Gastrocnemius medialis (tissue), 4 donors: Measurements from ENCODE around the gene ALMS1. TPM values are rescaled to one million over a fixed set of nuclear protein-coding genes. Genes with fewer than 3 reads are reported as not detected.

Experiments
- ATAC-seq, 2 donors: fragments of 150-250 bp; one replicate each; pipeline ENCODE4 v1.9.1; 2016
- DNase-seq, 2 donors: peaks; one replicate each; pipeline ENCODE4 v3.0.0-alpha.2; 2019
- H3K27ac ChIP-seq, 4 donors: fragments of 200-600 bp; sonication (generic); 1 replicate in 1 of 4; 2 replicates in 3 of 4; pipeline ENCODE4 v1.5.1; 2016 to 2018; ENCODE audit warnings: mild to moderate bottlenecking in 2 of 4, moderate library complexity in 1 of 4
- H3K27me3 ChIP-seq, 3 donors: fragments of 200-600 bp; sonication (generic) in 2 of 3; 1 replicate in 1 of 3; 2 replicates in 2 of 3; pipeline versions ENCODE4 v1.5.1 to v1.6.0; 2016 to 2019; ENCODE audit warnings: mild to moderate bottlenecking in 1 of 3, moderate library complexity in 1 of 3
- H3K36me3 ChIP-seq, 2 donors: fragments of 200-600 bp; sonication (generic) in 1 of 2; one replicate each; pipeline ENCODE4 v1.5.1; 2017 to 2018
- H3K4me1 ChIP-seq, 2 donors: fragments of 200-600 bp; sonication (generic) in 1 of 2; one replicate each; pipeline ENCODE4 v1.5.1; 2016 to 2017; ENCODE audit warnings: mild to moderate bottlenecking in 2 of 2
- H3K4me3 ChIP-seq, 4 donors: fragments of 200-600 bp; sonication (generic) in 3 of 4; 1 replicate in 1 of 4; 2 replicates in 3 of 4; pipeline ENCODE4 v1.5.1; 2016 to 2019; ENCODE audit warnings: mild to moderate bottlenecking in 2 of 4
- H3K9me3 ChIP-seq, 3 donors: fragments of 200-600 bp; sonication (generic) in 2 of 3; 1 replicate in 1 of 3; 2 replicates in 2 of 3; pipeline ENCODE4 v1.5.1; 2016 to 2019
- POLR2A ChIP-seq, 2 donors: fragments of 450-650 bp; IDR thresholded peaks; one replicate each; pipeline ENCODE4 v1.6.1; 2017; ENCODE audit warnings: antibody characterized with exemption in 2 of 2, mild to moderate bottlenecking in 2 of 2, moderate library complexity in 2 of 2
- in situ Hi-C, 4 donors: fragments of 200-750 bp; cut with MboI; loops; one replicate each; pipeline versions ENCODE4 v1.15.0 to v1.8.0; 2017; ENCODE audit warnings: low sequenced_read_pairs in 4 of 4
- intact Hi-C: fragments of 100-400 bp; cut with DNase I; formaldehyde crosslinking; loops from one replicate; pipeline ENCODE4 v1.15.1; 2023; ENCODE audit warnings: low total_unique reads
- total RNA-seq, 4 donors: library from RNA; depleted of rRNA; stranded (reverse); fragments of >200 nt; gene quantifications; one replicate each; pipeline versions ENCODE4 v1.1.0 to v1.2.3, GENCODE V29; 2016
- TF ChIP-seq, protein P1 (sequence below), 5 experiments: fragments of 450-650 bp in 3 of 5; fragments of 200-600 bp in 2 of 5; sonication (generic) in 2 of 5; IDR thresholded peaks in 4 of 5; conservative IDR thresholded peaks in 1 of 5; 1 replicate in 4 of 5; 2 replicates in 1 of 5; pipeline ENCODE4 v1.5.1; 2016 to 2019; ENCODE audit warnings: antibody characterized with exemption in 5 of 5, mild to moderate bottlenecking in 3 of 5, moderate library complexity in 3 of 5

ALMS1 gene
- total RNA-seq, 4 donors from 2014 or later = 10.0 to 18.1 (median 13.9) TPM

DNA sequence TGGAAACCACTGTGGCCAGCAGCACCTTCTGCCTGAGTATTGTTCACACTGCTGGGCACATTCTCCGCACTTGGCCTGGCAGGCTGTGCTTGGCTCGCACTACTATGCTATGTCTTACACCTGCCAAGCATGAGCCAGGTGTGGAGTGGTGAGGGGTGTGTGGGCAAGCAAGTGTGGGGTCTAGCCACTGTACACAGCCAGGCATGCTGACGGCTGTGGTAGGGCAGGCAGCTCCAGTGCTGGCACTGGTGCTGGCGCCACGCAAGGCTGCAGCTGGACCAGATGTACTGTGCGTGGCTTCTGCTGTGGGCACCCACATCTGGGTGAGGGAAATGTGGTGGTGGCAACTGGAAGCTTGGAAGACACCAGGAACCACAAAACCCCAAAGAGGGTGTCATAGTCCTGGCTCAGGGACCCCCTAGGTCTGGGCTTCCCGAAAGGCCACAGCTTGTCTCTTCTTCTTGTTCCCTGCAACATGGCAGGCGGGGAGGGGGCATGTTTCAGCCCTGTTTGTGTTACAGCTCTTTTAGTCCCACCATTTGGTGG is 101.5 kb downstream of the ALMS1 start:
- Histone ChIP-seq H3K27me3 (no peaks in the 10 kb centered on the region), H3K27ac (no peak overlapping the region), H3K4me3 (no peak overlapping the region), H3K36me3 (peaks cover 3 to 17% of the 10 kb centered on the region in 2 donors), H3K9me3 (no peaks in the 10 kb centered on the region), H3K4me1 (no peaks in the 10 kb centered on the region)
- DNase-seq (no peak), ATAC-seq (no peak)
- TF ChIP-seq, protein P1, sequence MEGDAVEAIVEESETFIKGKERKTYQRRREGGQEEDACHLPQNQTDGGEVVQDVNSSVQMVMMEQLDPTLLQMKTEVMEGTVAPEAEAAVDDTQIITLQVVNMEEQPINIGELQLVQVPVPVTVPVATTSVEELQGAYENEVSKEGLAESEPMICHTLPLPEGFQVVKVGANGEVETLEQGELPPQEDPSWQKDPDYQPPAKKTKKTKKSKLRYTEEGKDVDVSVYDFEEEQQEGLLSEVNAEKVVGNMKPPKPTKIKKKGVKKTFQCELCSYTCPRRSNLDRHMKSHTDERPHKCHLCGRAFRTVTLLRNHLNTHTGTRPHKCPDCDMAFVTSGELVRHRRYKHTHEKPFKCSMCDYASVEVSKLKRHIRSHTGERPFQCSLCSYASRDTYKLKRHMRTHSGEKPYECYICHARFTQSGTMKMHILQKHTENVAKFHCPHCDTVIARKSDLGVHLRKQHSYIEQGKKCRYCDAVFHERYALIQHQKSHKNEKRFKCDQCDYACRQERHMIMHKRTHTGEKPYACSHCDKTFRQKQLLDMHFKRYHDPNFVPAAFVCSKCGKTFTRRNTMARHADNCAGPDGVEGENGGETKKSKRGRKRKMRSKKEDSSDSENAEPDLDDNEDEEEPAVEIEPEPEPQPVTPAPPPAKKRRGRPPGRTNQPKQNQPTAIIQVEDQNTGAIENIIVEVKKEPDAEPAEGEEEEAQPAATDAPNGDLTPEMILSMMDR (IDR thresholded peaks at IDR 0.05 in 4 of 5, conservative IDR thresholded peaks at IDR 0.05 in 1 of 5) = no peak
- no peak for TF ChIP-seq POLR2A (IDR thresholded peaks at IDR 0.05)
- intact Hi-C loops (no loop called here), in situ Hi-C loops (no loop called here)

- Histone ChIP-seq H3K27ac (no peak overlapping the region), H3K4me1 (no peaks in the 10 kb centered on the region), H3K36me3 (peaks cover 3 to 17% of the 10 kb centered on the region in 2 donors), H3K4me3 (no peak overlapping the region), H3K9me3 (no peaks in the 10 kb centered on the region), H3K27me3 (no peaks in the 10 kb centered on the region)
- ATAC-seq (no peak), DNase-seq (no peak)
- TF ChIP-seq, protein P1 (IDR thresholded peaks at IDR 0.05 in 4 of 5, conservative IDR thresholded peaks at IDR 0.05 in 1 of 5) = no peak
- no peak for TF ChIP-seq POLR2A (IDR thresholded peaks at IDR 0.05)
- in situ Hi-C loops = no loop called here
- intact Hi-C loops = no loop called here
Measured at GRCh38 chr2:73488079-73488478, 102.4 kb downstream of the ALMS1 start.

DNA sequence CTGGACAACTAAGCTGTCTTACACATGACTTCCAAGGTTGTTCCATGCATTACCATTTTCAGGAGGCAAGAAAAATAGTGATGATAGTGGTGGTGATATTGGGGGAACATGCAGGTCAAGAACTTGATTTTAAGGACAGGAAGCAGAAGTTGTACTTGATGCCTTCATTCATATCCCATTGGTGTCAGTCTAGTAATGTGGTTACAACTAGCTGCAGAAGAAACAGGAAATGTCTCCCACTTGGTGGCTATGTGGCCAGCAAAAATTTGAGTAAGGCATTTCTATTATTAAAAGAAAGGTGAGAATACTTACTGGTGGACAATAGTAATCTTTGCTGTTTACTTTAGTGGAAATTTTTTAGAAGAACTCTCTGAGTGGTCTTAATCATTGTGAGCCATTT is 103.4 kb downstream of the ALMS1 start:
- ATAC-seq (no peak), DNase-seq (no peak)
- in situ Hi-C loops = no loop called here
- Histone ChIP-seq H3K27me3 (no peaks in the 10 kb centered on the region), H3K27ac (no peak overlapping the region), H3K4me1 (no peaks in the 10 kb centered on the region), H3K9me3 (no peaks in the 10 kb centered on the region), H3K36me3 (peaks cover 3 to 17% of the 10 kb centered on the region in 2 donors), H3K4me3 (no peak overlapping the region)
- no peak for TF ChIP-seq POLR2A (IDR thresholded peaks at IDR 0.05)
- TF ChIP-seq, protein P1 (IDR thresholded peaks at IDR 0.05 in 4 of 5, conservative IDR thresholded peaks at IDR 0.05 in 1 of 5) = no peak
- intact Hi-C loops = no loop called here

GRCh38 chr2:73494031-73494430 is 108.4 kb downstream of the ALMS1 start:
- H3K27ac ChIP-seq = no peak overlapping the region
- H3K27me3 ChIP-seq = no peaks in the 10 kb centered on the region
- H3K4me1 ChIP-seq = no peaks in the 10 kb centered on the region
- TF ChIP-seq, protein P1 (IDR thresholded peaks at IDR 0.05 in 4 of 5, conservative IDR thresholded peaks at IDR 0.05 in 1 of 5) = no peak
- TF ChIP-seq POLR2A (IDR thresholded peaks at IDR 0.05) = no peak
- in situ Hi-C loops (no loop called here), intact Hi-C loops (no loop called here)
- DNase-seq (no peak), ATAC-seq (no peak)
- no peaks in the 10 kb centered on the region for H3K9me3 ChIP-seq
- H3K4me3 ChIP-seq = no peak overlapping the region
- peaks cover 3 to 17% of the 10 kb centered on the region in 2 donors for H3K36me3 ChIP-seq
